ENCODE results near the gene NLRP4. TPM values are rescaled to one million over a fixed set of nuclear protein-coding genes. Genes with fewer than 3 reads are reported as not detected.

The NLRP4 gene
- total RNA-seq, 4 donors from 2014 or later, result not detected

- no peaks in the 10 kb centered on the region for H3K4me1 ChIP-seq
- no peaks in the 10 kb centered on the region for H3K27me3 ChIP-seq
- no peak for DNase-seq
- no peak for TF ChIP-seq POLR2A (IDR thresholded peaks at IDR 0.05)
- H3K36me3 ChIP-seq, result no peaks in the 10 kb centered on the region
- no peak overlapping the region for H3K4me3 ChIP-seq
- no peak overlapping the region for H3K27ac ChIP-seq
- H3K9me3 ChIP-seq, result no peaks in the 10 kb centered on the region
Measured at GRCh38 chr19:55832676-55833075, 3.7 kb upstream of the NLRP4 start.

- Histone ChIP-seq H3K36me3 (no peaks in the 10 kb centered on the region), H3K9me3 (no peaks in the 10 kb centered on the region), H3K4me1 (no peaks in the 10 kb centered on the region), H3K27me3 (no peaks in the 10 kb centered on the region), H3K27ac (no peak overlapping the region), H3K4me3 (no peak overlapping the region)
- DNase-seq, result no peak
- no peak for TF ChIP-seq POLR2A (IDR thresholded peaks at IDR 0.05)
- TF ChIP-seq CTCF (IDR thresholded peaks at IDR 0.05), result no peak
Measured at GRCh38 chr19:55838251-55838650, 1.9 kb downstream of the NLRP4 start.

GRCh38 chr19:55838906-55839305 lies 2.6 kb downstream of the NLRP4 start:
- H3K27me3 ChIP-seq, result no peaks in the 10 kb centered on the region
- TF ChIP-seq CTCF (IDR thresholded peaks at IDR 0.05) (no peak), POLR2A (IDR thresholded peaks at IDR 0.05) (no peak)
- H3K4me1 ChIP-seq, result no peaks in the 10 kb centered on the region
- H3K9me3 ChIP-seq, result no peaks in the 10 kb centered on the region
- no peak overlapping the region for H3K27ac ChIP-seq
- no peaks in the 10 kb centered on the region for H3K36me3 ChIP-seq
- no peak overlapping the region for H3K4me3 ChIP-seq
- DNase-seq, result no peak

DNA sequence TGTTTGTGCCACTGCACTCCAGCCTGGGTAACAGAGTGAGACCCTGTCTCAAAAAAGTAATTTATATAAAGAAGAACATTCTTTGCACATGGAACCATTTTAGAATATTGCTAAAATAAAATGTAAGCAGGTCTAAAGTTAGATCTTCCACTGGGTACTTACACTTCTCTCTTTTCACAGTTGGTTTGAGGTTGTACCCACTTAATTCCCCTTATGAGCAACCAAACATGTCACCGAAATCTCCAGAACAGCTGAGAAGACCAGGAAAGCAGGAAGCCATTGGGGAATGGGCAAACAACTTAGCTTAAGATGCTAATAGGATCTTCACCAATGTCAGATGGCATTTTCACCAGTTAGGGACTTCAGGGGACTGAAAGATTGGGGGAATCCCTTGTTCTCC lies 18.8 kb downstream of the NLRP4 start:
- H3K27me3 ChIP-seq, result no peaks in the 10 kb centered on the region
- no peaks in the 10 kb centered on the region for H3K36me3 ChIP-seq
- TF ChIP-seq POLR2A (IDR thresholded peaks at IDR 0.05), result no peak
- TF ChIP-seq CTCF (IDR thresholded peaks at IDR 0.05), result no peak
- H3K9me3 ChIP-seq, result no peaks in the 10 kb centered on the region
- H3K4me3 ChIP-seq, result no peak overlapping the region
- no peak for DNase-seq
- H3K27ac ChIP-seq, result no peak overlapping the region
- H3K4me1 ChIP-seq, result no peaks in the 10 kb centered on the region

GRCh38 chr19:55857149-55857548 lies 20.8 kb downstream of the NLRP4 start:
- Histone ChIP-seq H3K4me3 (no peak overlapping the region), H3K27me3 (no peaks in the 10 kb centered on the region), H3K36me3 (no peaks in the 10 kb centered on the region), H3K9me3 (no peaks in the 10 kb centered on the region), H3K4me1 (no peaks in the 10 kb centered on the region), H3K27ac (no peak overlapping the region)
- DNase-seq, result no peak
- TF ChIP-seq POLR2A (IDR thresholded peaks at IDR 0.05), result no peak
- no peak for TF ChIP-seq CTCF (IDR thresholded peaks at IDR 0.05)

GRCh38 chr19:55857974-55858373 lies 21.6 kb downstream of the NLRP4 start:
- Histone ChIP-seq H3K9me3 (no peaks in the 10 kb centered on the region), H3K4me3 (no peak overlapping the region), H3K36me3 (no peaks in the 10 kb centered on the region), H3K27me3 (no peaks in the 10 kb centered on the region), H3K4me1 (no peaks in the 10 kb centered on the region), H3K27ac (no peak overlapping the region)
- TF ChIP-seq CTCF (IDR thresholded peaks at IDR 0.05) (no peak), POLR2A (IDR thresholded peaks at IDR 0.05) (no peak)
- no peak for DNase-seq
